GM21786 (cell line): Measurements from ENCODE around the gene S100A16.
A peak's percentile ranks its signal among the peaks of the same experiment; 100 is the strongest.
"Not testable (repeated sequence)": the region's sequence is repeated elsewhere in the genome, so short reads cannot be mapped to it uniquely, and the experiment has no call there.

Experiments used
- ATAC-seq: cut with Tn5 transposase; IDR thresholded peaks from one replicate; pipeline ENCODE4 v1.9.1; 2021; ENCODE audit not compliant: unreplicated experiment

S100A16 gene, protein sequence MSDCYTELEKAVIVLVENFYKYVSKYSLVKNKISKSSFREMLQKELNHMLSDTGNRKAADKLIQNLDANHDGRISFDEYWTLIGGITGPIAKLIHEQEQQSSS

DNA sequence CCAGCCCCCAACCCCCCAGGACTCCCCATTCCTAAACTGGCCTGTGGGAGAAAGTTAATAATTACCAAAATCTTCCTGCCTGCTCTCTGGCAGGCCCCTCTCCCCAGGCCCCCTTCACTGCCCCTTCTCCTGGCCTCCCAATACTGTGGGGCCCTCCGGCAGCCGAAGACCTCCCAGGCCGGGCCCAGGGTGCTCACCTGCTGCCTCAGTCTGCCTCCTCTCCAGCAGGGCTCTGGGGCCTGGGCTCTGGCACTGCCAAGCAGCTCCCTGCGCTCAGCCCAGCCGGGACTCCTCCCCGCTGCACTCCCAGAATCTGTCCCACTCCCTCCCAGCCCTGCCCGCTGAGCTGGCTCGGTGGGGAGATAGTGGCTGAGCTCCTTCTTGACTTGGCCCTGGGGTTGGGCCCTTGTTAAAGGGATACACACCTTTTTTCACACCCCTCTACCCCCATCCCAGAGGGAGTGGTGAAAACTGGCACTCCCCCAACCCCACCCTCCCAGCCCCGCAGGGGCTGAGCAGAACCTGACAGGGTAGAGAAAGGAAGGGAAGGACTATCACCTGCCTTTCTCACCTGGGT is at the start of gene S100A16:
Gene S100A16, minus strand, starts transcription at position 383 of the 577 bp plus-strand sequence. CDS start 4,986 bp downstream, outside the sequence.
- no peak for ATAC-seq

DNA sequence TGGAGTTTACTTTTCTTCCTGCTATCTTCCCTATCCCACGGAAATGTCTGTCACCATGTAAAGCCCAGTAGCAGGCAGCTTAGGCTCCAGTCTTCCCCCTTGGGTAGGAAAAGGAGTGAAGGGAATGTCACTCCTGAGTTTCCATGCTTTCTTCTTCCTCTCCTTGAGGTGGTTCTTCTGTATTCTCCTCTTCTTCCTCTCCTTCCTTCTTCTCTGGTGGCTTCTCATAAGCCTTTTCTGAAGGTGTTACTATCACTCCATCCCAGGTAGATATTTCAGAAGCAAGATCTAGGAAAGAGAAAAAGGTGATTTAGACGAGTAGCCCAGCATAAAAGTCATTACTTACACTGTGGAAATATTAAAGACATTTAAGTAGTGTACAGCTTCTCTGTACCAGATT is 49.3 kb upstream of the S100A16 start:
- ATAC-seq = no peak

DNA sequence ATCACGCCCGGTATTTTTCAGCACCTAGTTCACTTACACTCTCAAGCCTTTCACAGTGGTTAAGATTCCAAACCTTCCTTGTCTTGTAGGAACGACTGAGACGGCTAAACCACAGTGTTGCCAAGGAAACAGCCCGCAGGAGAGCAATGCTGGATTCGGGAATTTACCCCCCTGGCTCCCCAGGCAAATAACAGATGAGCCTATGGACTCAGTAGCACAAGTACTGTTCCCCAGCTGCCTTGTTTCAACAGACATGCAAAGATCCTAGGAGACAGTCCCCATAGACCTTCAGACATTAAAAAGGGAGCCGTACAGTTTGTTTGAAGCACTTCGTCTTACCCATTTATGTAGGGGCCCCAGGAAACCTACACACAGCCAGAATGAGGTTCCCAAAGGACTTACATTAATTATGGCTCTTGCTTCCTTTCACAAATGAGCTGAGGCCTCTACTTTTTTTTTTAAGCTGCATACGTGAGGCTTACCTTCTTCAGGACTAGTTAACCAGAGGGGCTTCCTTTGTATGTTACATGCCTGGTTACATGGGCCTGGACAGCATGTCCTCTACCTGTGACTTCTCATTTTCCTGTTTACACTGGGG is 48.3 kb upstream of the S100A16 start:
- no peak for ATAC-seq

DNA sequence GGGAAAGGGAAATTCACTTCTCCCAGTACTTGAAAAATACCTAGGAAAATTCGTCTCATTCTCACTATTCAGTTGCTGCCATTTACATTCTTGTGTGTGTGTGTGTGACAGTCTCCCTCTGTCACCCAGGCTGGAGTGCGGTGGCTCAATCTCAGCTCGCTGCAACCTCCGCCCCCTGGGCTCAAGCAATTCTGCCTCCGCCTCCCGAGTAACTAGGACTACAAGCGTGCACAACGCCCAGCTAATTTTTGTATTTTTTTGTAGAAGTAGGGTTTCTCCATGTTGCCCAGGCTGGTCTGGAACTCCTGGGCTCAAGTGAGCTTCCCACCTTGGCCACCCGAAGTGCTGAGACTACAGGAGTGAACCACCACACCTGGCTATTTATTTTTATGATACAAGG is 46.7 kb upstream of the S100A16 start:
- ATAC-seq = no peak

DNA sequence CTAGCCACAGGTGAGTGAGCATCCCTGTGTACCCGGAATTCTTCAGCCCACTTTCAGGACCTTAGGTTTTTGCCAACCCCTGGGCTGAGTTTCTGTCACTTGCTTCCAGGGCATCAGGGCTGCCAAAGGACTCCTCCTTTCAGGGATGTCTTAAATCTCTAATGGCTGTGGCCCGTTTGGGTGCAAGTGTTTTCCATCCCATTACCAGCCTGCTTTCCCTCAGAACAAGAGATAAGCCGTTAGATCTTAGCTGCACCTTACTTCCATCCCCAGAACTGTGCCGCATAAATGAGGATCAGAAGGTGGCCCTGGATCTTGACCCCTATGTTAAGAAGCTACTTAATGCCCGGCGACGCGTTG is 46.2 kb upstream of the S100A16 start:
- ATAC-seq = no peak

DNA sequence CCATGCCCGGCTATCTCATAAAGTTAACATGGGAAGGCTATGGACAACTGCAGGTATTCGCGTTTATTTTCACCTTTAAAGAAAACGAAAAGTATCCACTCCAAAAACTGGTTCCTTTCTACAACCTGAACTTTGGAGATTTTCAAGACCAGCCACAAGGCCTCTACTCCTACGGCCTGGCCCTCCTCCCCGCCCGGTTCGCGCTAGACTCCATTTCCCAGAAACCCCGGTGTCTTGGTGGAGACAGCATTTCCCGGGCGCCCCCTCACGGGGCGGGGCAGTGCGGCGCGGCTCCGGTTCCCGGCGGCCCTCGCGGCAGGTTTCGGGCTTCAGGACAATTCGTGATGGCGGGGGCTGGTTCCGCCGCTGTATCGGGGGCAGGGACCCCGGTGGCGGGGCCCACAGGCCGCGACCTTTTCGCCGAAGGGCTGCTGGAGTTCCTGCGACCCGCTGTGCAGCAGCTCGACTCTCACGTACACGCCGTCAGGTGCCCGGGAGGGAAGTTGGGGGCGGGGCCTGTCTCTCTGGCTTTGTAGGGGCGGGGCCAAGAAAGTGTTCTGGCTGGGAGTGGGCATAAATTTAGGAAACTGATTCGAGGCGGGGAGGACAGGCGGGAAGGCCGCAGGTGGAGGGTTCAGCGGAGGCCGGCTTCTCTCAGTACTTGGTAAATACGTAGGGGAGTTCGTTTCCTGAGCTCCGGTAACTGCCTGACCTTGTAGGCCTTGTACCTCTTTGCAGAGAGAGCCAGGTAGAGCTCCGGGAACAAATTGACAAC is 45.6 kb upstream of the S100A16 start, which contains the start of gene SNAPIN:
Gene SNAPIN, plus strand, starts transcription at position 304 of the 775 bp plus-strand sequence. Its CDS starts 41 bp downstream, at position 345.
- ATAC-seq = peak; percentile 81

DNA sequence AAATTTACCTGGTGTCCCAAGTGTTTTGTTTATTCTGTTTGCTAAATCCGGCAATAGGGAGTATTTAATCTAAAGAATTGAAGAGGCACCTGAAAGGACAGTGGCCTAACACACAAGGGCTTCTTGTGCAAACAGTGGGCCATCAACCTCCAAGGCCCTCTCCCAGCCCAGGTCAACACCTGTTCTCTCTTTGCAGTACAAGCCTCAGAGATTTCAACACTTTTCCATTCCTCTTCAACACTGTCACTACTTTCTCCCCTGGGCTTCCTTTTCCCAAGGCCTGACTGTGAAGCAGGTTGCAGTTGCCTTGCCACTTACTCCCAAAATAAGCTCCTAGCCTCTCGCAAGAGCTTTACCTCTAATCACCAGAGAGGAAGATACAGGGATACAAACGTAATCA is 42.4 kb upstream of the S100A16 start:
- no peak for ATAC-seq

DNA sequence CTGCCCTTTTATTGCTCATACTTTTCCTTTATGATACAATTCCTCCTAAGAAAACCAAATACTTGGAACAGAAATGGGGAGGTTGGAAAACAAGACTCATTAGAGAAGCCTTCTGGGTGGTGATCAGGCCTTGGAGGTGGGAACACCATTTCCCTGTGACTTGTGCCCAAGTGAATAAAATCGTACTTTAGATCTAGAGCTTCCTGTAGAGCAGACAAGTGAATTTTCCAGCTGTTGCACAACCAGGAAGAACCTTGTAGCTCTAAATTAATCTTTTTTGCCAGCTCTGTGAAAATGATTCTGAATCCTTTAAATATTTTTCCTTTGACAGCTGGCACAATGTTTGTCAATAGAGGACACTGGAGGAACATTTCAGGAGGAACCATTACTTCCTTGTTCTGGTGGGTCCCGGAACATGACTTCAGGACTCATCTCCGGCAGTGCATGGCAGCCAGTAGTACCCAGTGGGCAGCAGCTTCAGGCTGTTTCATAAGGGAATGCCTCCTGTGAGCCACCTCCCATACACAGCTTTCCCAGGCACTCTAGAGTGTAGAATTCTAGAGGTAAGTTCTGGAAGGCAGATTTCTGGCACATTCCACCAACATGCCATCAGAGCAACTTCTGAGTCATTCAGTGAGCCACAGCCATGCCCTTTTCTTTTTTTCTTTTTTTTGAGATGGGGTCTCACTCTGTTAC is 40.0 kb upstream of the S100A16 start:
- no peak for ATAC-seq

DNA sequence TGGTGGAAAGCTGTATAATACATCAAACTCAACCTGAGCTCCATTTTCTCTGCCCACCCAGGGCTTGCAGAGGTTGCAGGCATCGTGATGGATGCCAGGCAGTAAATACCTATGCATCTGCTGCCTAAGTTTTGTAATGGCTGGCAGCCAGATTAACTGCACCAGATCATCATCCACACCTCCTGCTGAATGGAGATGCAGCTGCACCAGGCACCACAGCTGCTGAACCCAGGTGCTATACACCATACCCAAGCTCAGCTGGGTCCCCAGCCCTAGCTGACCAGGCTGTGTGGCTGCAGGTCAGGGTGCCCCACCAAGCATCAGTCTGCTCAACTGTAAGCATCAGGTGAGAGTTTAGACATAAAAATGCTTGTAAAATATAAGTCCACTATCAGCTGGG is 38.8 kb upstream of the S100A16 start:
- ATAC-seq = no peak

DNA sequence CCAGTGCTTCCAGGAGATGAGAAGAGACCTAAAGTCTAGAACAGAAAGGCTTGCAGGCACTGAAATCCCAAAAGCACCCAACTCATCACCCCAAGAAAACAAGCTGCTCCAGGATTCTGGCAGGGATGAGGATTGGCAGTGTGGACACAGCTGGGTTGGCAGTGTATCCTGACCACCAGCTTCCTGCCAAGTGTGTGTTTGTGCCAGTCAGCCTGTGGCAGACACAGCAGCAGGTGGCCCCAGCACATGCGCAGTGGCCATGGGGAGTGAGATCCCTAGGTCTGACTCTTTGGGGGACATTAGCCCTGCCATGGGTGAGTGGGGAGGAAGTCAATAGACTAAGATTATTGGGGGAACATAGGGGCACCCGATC is 36.9 kb upstream of the S100A16 start:
- ATAC-seq = no peak

DNA sequence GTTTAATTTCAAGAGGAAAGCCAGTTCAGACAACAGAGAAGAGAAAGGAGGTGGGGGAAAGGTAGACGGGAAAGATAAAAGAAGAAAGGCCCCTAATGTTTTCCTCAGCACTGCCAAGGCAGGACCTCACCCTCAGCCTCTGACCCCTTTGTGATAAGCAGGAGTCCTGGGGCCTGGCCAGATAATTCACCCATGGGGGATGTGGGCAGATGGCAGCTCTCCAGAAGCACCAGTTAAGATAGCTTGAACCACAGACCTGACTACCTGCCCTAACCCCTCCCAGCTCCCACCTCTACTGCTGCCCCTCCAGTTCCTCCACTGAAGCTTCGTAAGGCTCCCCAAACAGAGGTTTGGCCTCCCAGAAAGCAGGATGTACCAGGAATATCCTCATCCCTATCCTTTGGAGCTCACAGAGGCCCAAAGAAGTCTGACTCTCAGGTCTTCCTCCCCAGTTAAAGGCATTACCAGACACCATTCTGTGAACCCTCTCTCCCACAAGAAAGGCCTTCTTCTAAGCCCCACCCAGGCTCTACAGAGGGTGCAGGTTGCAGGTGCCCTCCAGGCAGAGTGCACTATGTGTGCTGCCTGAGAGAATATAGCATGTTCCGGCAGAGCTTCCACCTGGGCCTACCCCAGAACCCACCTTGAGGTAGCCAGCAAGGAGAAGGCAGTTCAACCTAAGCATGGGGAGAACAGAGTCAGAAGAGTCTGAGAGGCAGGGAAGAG is 36.4 kb upstream of the S100A16 start:
- ATAC-seq = no peak

DNA sequence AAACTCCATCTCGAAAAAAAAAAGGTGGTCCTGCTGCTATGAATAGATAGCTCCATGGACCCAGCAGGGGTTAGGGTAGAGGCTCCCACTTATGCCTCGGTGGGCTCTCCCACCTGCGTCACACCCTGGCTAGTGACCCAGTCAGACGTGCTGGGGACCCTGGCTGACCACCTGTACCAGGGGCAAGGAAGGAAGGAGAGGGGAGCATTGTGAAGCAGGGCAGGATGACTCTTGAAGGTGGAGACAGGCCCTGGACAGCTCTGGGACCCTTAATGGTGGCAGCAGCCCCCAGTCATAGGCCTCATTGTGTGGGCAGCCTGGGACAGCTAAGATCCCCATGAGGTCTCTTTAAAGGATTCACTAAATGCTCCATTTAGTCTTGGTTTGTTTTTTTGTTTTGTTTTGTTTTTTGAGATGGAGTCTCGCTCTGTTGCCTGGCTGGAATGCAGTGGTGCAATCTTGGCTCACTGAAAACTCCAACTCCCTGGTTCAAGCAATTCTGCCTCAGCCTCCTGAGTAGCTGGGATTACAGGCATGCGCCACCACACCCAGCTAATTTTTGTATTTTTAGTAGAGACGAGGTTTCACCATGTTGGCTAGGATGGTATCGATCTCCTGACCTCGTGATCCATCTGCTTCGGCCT is 35.2 kb upstream of the S100A16 start:
- ATAC-seq = no peak

DNA sequence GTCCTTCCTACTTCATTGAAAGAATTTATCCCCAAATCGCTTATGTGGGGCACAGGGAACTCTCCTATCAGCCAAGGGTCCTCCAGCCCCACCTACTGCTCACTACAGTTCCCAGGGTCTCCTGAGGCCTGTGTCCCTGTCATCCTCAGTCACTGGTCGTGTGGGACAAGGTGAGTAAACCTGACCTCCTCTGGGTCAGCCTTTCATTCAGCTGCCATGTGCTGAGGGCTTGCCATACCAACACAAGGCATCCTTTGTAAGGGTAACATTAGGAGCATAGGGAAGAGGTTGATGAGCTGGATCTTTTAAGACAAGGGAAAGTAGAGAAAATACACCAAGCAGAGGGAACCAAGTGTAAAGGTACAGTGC is 34.4 kb upstream of the S100A16 start:
- ATAC-seq = no peak

DNA sequence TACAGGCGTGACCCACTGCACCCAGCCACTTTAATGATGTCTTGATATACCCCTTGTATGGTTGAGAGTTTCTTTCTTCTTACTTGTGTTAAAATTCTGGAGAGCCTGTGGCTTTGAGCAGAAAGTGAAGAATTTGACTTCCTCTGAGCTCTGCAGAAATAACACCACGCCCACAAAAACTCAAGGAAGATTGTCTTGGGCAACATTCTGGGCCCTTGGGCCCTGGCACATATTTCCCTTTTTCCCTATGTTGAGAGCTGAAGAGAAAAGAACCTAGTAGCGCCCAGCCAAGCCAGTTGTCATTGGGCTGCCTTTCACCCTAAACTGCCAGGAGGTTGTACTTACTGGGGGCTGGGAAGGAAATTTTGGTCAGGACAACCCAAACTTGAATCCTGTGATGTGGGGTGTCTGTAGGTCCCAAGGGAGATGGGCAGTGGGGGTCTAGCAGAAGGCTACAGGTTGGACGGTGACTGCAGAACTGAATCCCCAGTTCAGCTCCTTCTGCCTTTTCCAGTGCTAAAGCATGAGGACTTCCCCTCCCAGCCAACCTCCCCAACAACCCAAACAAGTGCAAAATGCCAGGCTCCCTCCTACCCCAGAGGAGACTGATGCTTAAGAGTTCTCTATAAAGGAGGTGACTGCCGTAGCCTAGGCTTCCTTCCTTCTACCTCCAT is 33.9 kb upstream of the S100A16 start:
- no peak for ATAC-seq

DNA sequence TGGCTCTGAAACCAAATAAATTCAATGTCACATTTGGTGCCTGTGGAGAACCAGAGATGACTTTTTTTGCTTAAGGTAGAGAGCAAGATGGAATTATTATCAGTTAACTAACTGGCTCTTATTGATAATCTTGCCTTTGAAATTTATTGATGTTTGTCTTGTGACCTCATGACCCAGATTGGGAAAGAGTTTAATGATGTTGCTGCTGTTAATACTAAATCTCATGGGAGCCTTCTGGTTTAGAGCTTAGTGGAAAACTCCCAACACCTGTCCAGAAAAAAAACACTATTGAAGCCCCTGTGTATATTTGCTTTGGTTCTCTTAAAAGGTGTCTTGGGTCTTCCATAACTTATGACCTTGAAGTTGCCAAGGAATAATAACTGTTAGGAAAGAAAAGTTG is 30.9 kb upstream of the S100A16 start:
- ATAC-seq = no peak

DNA sequence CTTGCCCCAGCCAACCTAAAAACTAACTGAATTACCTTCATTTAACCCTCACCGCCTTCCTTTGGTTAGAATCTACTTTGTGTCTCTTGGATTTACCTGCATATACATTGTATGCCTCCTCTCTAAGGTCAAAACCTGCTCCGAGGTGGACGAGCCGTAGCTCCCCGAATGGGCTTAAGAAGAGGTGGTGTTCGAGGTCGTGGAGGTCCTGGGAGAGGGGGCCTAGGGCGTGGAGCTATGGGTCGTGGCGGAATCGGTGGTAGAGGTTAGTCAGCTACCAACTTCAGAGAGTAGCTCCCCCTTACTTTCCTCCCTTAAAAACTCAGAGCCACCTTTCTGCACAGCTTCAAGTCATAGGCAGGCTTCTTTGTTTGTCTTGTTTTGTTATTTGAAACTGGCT is 30.2 kb upstream of the S100A16 start:
- no peak for ATAC-seq

DNA sequence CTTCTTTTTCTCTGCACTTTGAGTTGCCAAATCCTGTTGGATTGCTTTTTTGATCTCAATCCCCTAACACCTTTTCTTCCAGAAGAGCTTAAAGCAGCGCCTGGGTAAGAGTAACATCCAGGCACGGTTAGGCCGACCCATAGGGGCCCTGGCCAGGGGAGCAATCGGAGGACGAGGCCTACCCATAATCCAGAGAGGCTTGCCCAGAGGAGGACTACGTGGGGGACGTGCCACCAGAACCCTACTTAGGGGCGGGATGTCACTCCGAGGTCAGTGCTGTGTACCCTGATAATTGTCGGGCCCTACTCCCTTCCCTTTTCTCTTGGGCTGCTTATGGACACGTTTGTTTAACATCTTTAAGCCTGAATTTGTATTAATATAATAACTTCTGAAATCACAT is 29.2 kb upstream of the S100A16 start:
- no peak for ATAC-seq

DNA sequence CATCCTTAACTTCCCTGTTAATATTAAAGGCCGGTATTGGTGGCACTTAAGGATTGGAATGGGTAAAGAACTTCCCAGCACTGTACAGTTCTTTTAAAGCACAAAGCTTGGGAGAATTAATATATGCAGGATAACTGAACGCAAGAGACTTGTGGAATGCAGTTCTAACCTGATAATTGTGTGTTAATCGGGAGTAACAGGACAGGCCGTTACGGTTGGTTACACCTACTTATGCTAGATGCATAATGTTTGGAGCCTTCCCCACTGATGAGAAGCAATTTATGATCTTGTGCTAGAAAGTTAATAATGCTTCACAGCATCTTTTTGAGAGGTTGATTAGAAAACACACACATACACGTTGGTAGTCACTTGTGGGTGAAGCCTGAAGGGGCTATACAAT is 27.9 kb upstream of the S100A16 start:
- ATAC-seq = no peak

DNA sequence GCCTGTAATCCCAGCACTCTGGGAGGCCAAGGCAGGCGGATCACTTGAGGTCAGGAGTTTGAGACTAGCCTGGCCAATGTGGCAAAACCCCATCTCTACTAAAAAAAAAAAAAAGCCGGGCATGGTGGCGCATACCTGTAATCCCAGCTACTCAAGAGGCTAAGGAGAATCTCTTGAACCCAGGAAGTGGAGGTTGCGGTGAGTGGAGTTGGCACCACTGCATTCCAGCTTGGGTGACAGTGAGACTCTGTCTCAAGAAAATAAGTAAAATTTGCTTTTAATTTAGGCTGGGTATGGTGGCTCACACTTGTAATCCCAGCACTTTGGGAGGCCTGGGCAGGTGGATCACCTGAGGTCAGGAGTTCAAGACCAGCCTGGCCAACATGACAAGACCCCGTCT is 27.3 kb upstream of the S100A16 start:
- ATAC-seq = not testable (repeated sequence)

DNA sequence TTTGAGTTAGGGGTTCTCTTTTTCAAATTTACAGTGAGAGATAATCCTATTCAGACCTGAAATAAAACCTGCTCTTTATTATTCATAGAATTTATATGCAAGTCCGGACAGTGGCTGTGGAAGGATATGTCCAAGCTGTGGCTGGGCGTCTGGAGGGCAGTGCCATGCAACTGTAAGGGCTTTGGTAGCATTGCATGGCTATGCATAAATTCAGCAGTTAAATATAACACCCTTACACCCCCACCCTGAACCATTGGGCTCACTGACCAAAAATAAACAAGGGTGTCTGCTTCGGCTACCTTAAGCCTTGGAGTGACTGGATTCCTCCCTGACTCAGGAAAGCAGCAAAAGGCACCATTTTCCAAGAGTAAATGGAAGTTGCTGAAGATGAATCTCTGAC is 26.3 kb upstream of the S100A16 start:
- no peak for ATAC-seq
